HCT116 (cell line): ENCODE measurements around the gene FTCDNL1. TPM values are rescaled to one million over a fixed set of nuclear protein-coding genes. Genes with fewer than 3 reads are reported as not detected.

ENCODE experiments used
- ATAC-seq: fragments of 200-7000 bp; cut with Tn5 transposase; 2 replicates; pipeline ENCODE4 v1.9.1; 2020; ENCODE audit warnings: mild to moderate bottlenecking, moderate library complexity
- BruUV-seq: library from RNA; stranded (reverse); fragments of 400-500 nt; replicated peaks from 2 replicates; lab custom pipeline; 2021; lab: Mats Ljungman, UMichigan
- CTCF ChIA-PET: fragments of 300-600 bp; sonication (Branson Sonifier 250); formaldehyde crosslinking; loops from one replicate; lab custom pipeline; 2021; ENCODE audit warnings: antibody characterized with exemption; lab: Charles Lee
- POLR2A ChIA-PET: fragments of 300-600, 350-600 bp; sonication (Branson Sonifier 250); formaldehyde crosslinking; loops from one replicate; lab custom pipeline; 2021; ENCODE audit warnings: antibody characterized with exemption; lab: Charles Lee
- RAD21 ChIA-PET, 2 experiments: fragments of 300-600 bp; sonication (Branson Sonifier 250); formaldehyde crosslinking; loops; one replicate each; lab custom pipeline; 2023; ENCODE audit warnings: low total read pairs in 2 of 2; ENCODE audit not compliant: uncharacterized antibody in 2 of 2, unreplicated experiment in 2 of 2, low non-redundant PET in 1 of 2; lab: Charles Lee
- DNase-seq: peaks from one replicate; pipeline ENCODE4 v3.0.0-alpha.2; 2010; ENCODE audit warnings: low read depth, low spot score
- H2AFZ ChIP-seq: fragments of 200-600 bp; shearing (Covaris generic), sonication (generic); 2 replicates; pipeline ENCODE4 v1.6.1; 2017; ENCODE audit warnings: low read depth, mixed run types, mixed read lengths, antibody characterized with exemption, low read length; ENCODE audit not compliant: poor library complexity, severe bottlenecking
- H3K27ac ChIP-seq: 2 replicates; pipeline ENCODE4 v1.5.1; 2012; ENCODE audit warnings: low read depth, low read length
- H3K27me3 ChIP-seq: fragments of 200-600 bp; sonication (generic); 2 replicates; pipeline ENCODE4 v1.6.1; 2016; ENCODE audit warnings: mixed run types, low read length, mixed read lengths; ENCODE audit not compliant: insufficient read depth
- H3K36me3 ChIP-seq, 2 experiments: fragments of 200-500 bp in 1 of 2; fragments of 200-600 bp in 1 of 2; sonication (Bioruptor generic) in 1 of 2; sonication (generic) in 1 of 2; 2 replicates each; pipeline versions ENCODE4 v1.5.1 to v1.6.1; 2014 to 2016; ENCODE audit warnings: low read length in 2 of 2, inconsistent platforms in 1 of 2, mixed read lengths in 1 of 2, mixed run types in 1 of 2; ENCODE audit not compliant: insufficient read depth in 2 of 2, control insufficient read depth in 1 of 2
- H3K4me1 ChIP-seq, 2 experiments: fragments of 200-600 bp in 1 of 2; sonication (generic) in 1 of 2; 2 replicates each; pipeline versions ENCODE4 v1.5.1 to v1.6.1; 2012 to 2017; ENCODE audit warnings: low read length in 2 of 2, inconsistent platforms in 1 of 2, mild to moderate bottlenecking in 1 of 2, mixed read lengths in 1 of 2, mixed run types in 1 of 2, moderate library complexity in 1 of 2; ENCODE audit not compliant: insufficient read depth in 2 of 2, control insufficient read depth in 1 of 2
- H3K4me2 ChIP-seq: fragments of 200-600 bp; sonication (generic); 2 replicates; pipeline ENCODE4 v1.6.1; 2017; ENCODE audit warnings: mixed run types, low read length, mixed read lengths
- H3K4me3 ChIP-seq, 2 experiments: fragments of 200-600 bp in 1 of 2; sonication (generic) in 1 of 2; replicated peaks in 1 of 2; 2 replicates each; pipeline ENCODE4 v1.5.1; 2011 to 2016; ENCODE audit warnings: low read length in 2 of 2, control low read depth in 1 of 2, low read depth in 1 of 2, mild to moderate bottlenecking in 1 of 2, mixed read lengths in 1 of 2, mixed run types in 1 of 2
- H3K79me2 ChIP-seq: fragments of 200-600 bp; sonication (generic); 2 replicates; pipeline ENCODE4 v1.6.1; 2017; ENCODE audit warnings: mild to moderate bottlenecking, mixed run types, low read length, moderate library complexity, mixed read lengths; ENCODE audit not compliant: insufficient read depth
- H3K9ac ChIP-seq: fragments of 200-600 bp; sonication (generic); 2 replicates; pipeline ENCODE4 v1.6.1; 2016; ENCODE audit warnings: low read length, mixed read lengths
- H3K9me2 ChIP-seq: fragments of 200-600 bp; sonication (generic), shearing (Covaris generic); 2 replicates; pipeline ENCODE4 v1.6.1; 2017; ENCODE audit warnings: mixed run types, mild to moderate bottlenecking, moderate library complexity; ENCODE audit not compliant: insufficient read depth
- H3K9me3 ChIP-seq, 2 experiments: fragments of 200-500 bp in 1 of 2; fragments of 200-600 bp in 1 of 2; sonication (Bioruptor generic) in 1 of 2; sonication (generic) in 1 of 2; 2 replicates each; pipeline ENCODE4 v1.6.1; 2014 to 2017; ENCODE audit warnings: low read length in 2 of 2, mixed read lengths in 2 of 2, inconsistent platforms in 1 of 2, low read depth in 1 of 2, mild to moderate bottlenecking in 1 of 2, mixed run types in 1 of 2, moderate library complexity in 1 of 2; ENCODE audit not compliant: control insufficient read depth in 1 of 2, insufficient read depth in 1 of 2
- H4K20me1 ChIP-seq: fragments of 200-600 bp; sonication (generic), shearing (Covaris generic); 2 replicates; pipeline ENCODE4 v1.6.1; 2017; ENCODE audit warnings: mixed run types, mild to moderate bottlenecking, moderate library complexity; ENCODE audit not compliant: insufficient read depth
- CBX3 ChIP-seq: IDR thresholded peaks from 2 replicates; pipeline ENCODE4 v1.6.1; 2012; ENCODE audit warnings: low read depth
- EZH2 ChIP-seq: fragments of 200-600 bp; sonication (generic); IDR thresholded peaks from 2 replicates; pipeline ENCODE4 v1.6.1; 2017; ENCODE audit warnings: antibody characterized with exemption, mixed run types
- EZH2phosphoT487 ChIP-seq: fragments of 200-600 bp; IDR thresholded peaks from 2 replicates; pipeline ENCODE4 v1.6.1; 2018; ENCODE audit warnings: antibody characterized with exemption, borderline replicate concordance
- FOSL1 ChIP-seq: IDR thresholded peaks from 2 replicates; pipeline ENCODE4 v1.6.1; 2012; ENCODE audit warnings: low read depth
- POLR2A ChIP-seq: IDR thresholded peaks from 2 replicates; pipeline ENCODE4 v1.7.0; 2011; ENCODE audit warnings: borderline replicate concordance; ENCODE audit not compliant: insufficient read depth, insufficient read length; ENCODE audit errors: extremely low read depth
- POLR2AphosphoS5 ChIP-seq: IDR thresholded peaks from 2 replicates; pipeline ENCODE4 v1.6.1; 2011; ENCODE audit warnings: mild to moderate bottlenecking, low read depth, low read length, moderate library complexity
- SIN3A ChIP-seq: IDR thresholded peaks from 2 replicates; pipeline ENCODE4 v1.6.1; 2012; ENCODE audit warnings: low read depth
- YY1 ChIP-seq: IDR thresholded peaks from 2 replicates; pipeline ENCODE4 v1.6.1; 2011; ENCODE audit warnings: low read length, low read depth, moderate library complexity, mild to moderate bottlenecking; ENCODE audit not compliant: insufficient replicate concordance; ENCODE audit errors: extremely low read depth
- ZFX ChIP-seq: fragments of 450-650 bp; IDR thresholded peaks from 2 replicates; pipeline ENCODE4 v1.6.1; 2017
- intact Hi-C: fragments of 100-400 bp; cut with micrococcal nuclease; formaldehyde crosslinking; loops from 2 replicates; pipeline ENCODE4 v1.10.0; 2022
- total RNA-seq: library from RNA; stranded (reverse); gene quantifications from one replicate; pipeline ENCODE4 v1.2.1, GENCODE V29; 2021; ENCODE audit not compliant: unreplicated experiment
- TF ChIP-seq, protein P1 (sequence below): IDR thresholded peaks from 2 replicates; pipeline ENCODE4 v1.6.1; 2012
- TF ChIP-seq, protein P2 (sequence below), 3 experiments: fragments of 200-600 bp in 1 of 3; sonication (generic) in 1 of 3; IDR thresholded peaks in 2 of 3; conservative IDR thresholded peaks in 1 of 3; 2 replicates each; pipeline ENCODE4 v1.5.1; 2012 to 2017; ENCODE audit warnings: low read depth in 2 of 3, low read length in 2 of 3, antibody characterized with exemption in 1 of 3, borderline replicate concordance in 1 of 3, control low read depth in 1 of 3, mild to moderate bottlenecking in 1 of 3, mixed read lengths in 1 of 3, mixed run types in 1 of 3, moderate library complexity in 1 of 3; ENCODE audit not compliant: insufficient read depth in 1 of 3
- TF ChIP-seq, protein P3 (sequence below): IDR thresholded peaks from 2 replicates; pipeline ENCODE4 v1.6.1; 2012; ENCODE audit warnings: low read depth

The FTCDNL1 gene
- total RNA-seq, 1 experiment from 2014 or later = 2.6 TPM

DNA sequence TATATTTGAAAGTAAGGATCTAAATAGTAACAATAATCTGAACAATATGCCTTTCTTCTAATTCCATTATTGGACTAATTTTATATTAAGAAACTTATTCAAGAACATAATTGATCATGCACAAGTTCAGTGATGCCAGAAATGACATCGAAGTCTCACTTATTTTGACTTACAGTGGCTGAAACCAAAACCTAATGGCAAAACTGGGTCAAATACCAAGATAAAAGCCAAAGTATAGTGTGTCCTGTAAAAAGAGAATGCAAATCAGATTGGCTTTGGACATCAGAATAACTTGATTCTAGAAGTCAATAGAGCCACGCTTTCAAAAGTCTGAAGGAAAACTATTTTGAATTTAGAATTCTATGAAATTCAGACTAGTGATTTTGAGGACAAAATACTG is 137.2 kb downstream of the FTCDNL1 start:
- no peak for ATAC-seq
- Histone ChIP-seq H3K4me1 (peaks cover 0 to 8% of the 10 kb centered on the region in 2 experiments; a peak in 2 of 4 replicates), H3K9me3 (0 out of 4 replicates have a peak, but pooled peaks cover 0 to 4% of the 10 kb centered on the region in 2 experiments), H3K9me2 (no peaks in the 10 kb centered on the region), H3K36me3 (no peaks in the 10 kb centered on the region), H3K4me2 (no peak overlapping the region), H3K79me2 (no peaks in the 10 kb centered on the region), H2AFZ (no peak overlapping the region), H3K27ac (no peak overlapping the region), H4K20me1 (no peaks in the 10 kb centered on the region), H3K27me3 (no peaks in the 10 kb centered on the region), H3K4me3 (no peak overlapping the region), H3K9ac (no peak overlapping the region)
- intact Hi-C loops = no loop called here
- TF ChIP-seq EZH2 = no peak
- TF ChIP-seq, protein P1, sequence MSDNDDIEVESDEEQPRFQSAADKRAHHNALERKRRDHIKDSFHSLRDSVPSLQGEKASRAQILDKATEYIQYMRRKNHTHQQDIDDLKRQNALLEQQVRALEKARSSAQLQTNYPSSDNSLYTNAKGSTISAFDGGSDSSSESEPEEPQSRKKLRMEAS = no peak
- TF ChIP-seq, protein P2, sequence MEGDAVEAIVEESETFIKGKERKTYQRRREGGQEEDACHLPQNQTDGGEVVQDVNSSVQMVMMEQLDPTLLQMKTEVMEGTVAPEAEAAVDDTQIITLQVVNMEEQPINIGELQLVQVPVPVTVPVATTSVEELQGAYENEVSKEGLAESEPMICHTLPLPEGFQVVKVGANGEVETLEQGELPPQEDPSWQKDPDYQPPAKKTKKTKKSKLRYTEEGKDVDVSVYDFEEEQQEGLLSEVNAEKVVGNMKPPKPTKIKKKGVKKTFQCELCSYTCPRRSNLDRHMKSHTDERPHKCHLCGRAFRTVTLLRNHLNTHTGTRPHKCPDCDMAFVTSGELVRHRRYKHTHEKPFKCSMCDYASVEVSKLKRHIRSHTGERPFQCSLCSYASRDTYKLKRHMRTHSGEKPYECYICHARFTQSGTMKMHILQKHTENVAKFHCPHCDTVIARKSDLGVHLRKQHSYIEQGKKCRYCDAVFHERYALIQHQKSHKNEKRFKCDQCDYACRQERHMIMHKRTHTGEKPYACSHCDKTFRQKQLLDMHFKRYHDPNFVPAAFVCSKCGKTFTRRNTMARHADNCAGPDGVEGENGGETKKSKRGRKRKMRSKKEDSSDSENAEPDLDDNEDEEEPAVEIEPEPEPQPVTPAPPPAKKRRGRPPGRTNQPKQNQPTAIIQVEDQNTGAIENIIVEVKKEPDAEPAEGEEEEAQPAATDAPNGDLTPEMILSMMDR (IDR thresholded peaks at IDR 0.05 in 2 of 3, conservative IDR thresholded peaks at IDR 0.05 in 1 of 3; ENCODE audit: borderline replicate concordance in 1 of 3, insufficient read depth in 1 of 3, low read depth in 2 of 3, low read length in 2 of 3) = no peak
- no peak for TF ChIP-seq ZFX
- TF ChIP-seq POLR2A = no peak
- no peak for TF ChIP-seq EZH2phosphoT487
- no peak for TF ChIP-seq YY1
- no peak for TF ChIP-seq POLR2AphosphoS5
- no peak for TF ChIP-seq FOSL1
- TF ChIP-seq, protein P3, sequence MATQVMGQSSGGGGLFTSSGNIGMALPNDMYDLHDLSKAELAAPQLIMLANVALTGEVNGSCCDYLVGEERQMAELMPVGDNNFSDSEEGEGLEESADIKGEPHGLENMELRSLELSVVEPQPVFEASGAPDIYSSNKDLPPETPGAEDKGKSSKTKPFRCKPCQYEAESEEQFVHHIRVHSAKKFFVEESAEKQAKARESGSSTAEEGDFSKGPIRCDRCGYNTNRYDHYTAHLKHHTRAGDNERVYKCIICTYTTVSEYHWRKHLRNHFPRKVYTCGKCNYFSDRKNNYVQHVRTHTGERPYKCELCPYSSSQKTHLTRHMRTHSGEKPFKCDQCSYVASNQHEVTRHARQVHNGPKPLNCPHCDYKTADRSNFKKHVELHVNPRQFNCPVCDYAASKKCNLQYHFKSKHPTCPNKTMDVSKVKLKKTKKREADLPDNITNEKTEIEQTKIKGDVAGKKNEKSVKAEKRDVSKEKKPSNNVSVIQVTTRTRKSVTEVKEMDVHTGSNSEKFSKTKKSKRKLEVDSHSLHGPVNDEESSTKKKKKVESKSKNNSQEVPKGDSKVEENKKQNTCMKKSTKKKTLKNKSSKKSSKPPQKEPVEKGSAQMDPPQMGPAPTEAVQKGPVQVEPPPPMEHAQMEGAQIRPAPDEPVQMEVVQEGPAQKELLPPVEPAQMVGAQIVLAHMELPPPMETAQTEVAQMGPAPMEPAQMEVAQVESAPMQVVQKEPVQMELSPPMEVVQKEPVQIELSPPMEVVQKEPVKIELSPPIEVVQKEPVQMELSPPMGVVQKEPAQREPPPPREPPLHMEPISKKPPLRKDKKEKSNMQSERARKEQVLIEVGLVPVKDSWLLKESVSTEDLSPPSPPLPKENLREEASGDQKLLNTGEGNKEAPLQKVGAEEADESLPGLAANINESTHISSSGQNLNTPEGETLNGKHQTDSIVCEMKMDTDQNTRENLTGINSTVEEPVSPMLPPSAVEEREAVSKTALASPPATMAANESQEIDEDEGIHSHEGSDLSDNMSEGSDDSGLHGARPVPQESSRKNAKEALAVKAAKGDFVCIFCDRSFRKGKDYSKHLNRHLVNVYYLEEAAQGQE = no peak
- no peak for TF ChIP-seq CBX3
- no peak for TF ChIP-seq SIN3A
- DNase-seq = no peak
- POLR2A ChIA-PET = no interaction called here
- no TSS peak for BruUV-seq
- CTCF ChIA-PET = no interaction called here
- RAD21 ChIA-PET = no interaction called here
